Esophagus squamous epithelium (tissue), 4 donors: ENCODE results near the gene RPF1.

Source experiments
- POLR2A ChIP-seq, 4 donors: fragments of 450-650 bp; IDR thresholded peaks; one replicate each; pipeline ENCODE4 v1.6.1; 2017; ENCODE audit warnings: antibody characterized with exemption in 4 of 4, mild to moderate bottlenecking in 4 of 4, moderate library complexity in 3 of 4
- TF ChIP-seq, protein P1 (sequence below), 6 experiments: fragments of 450-650 bp in 4 of 6; fragments of 200-600 bp in 2 of 6; sonication (generic) in 2 of 6; IDR thresholded peaks; one replicate each; pipeline ENCODE4 v1.5.1; 2016 to 2019; ENCODE audit warnings: antibody characterized with exemption in 6 of 6, mild to moderate bottlenecking in 4 of 6, moderate library complexity in 4 of 6

GRCh38 chr1:84478876-84479868 lies at the start of gene RPF1:
- TF ChIP-seq, protein P1, sequence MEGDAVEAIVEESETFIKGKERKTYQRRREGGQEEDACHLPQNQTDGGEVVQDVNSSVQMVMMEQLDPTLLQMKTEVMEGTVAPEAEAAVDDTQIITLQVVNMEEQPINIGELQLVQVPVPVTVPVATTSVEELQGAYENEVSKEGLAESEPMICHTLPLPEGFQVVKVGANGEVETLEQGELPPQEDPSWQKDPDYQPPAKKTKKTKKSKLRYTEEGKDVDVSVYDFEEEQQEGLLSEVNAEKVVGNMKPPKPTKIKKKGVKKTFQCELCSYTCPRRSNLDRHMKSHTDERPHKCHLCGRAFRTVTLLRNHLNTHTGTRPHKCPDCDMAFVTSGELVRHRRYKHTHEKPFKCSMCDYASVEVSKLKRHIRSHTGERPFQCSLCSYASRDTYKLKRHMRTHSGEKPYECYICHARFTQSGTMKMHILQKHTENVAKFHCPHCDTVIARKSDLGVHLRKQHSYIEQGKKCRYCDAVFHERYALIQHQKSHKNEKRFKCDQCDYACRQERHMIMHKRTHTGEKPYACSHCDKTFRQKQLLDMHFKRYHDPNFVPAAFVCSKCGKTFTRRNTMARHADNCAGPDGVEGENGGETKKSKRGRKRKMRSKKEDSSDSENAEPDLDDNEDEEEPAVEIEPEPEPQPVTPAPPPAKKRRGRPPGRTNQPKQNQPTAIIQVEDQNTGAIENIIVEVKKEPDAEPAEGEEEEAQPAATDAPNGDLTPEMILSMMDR (IDR thresholded peaks at IDR 0.05) = peak in 1 of 6 experiments; percentile 11
- TF ChIP-seq POLR2A (IDR thresholded peaks at IDR 0.05) = peak in 2 of 4 donors; percentile 48 to 76
